CD4-positive, alpha-beta T cell (primary cell): ENCODE measurements around the gene HMMR. TPM values are rescaled to one million over a fixed set of nuclear protein-coding genes. Genes with fewer than 3 reads are reported as not detected.

Experiments
- ATAC-seq: fragments of 200-7000 bp; cut with Tn5 transposase; one replicate; pipeline ENCODE4 v1.10.0; 2022; ENCODE audit warnings: mild to moderate bottlenecking; ENCODE audit not compliant: poor library complexity
- CTCF ChIA-PET: fragments of 350-600 bp; sonication (Branson Sonifier 250); formaldehyde crosslinking; loops from one replicate; lab custom pipeline; 2021; ENCODE audit warnings: antibody characterized with exemption, inconsistent platforms; lab: Charles Lee
- POLR2A ChIA-PET: fragments of 350-600 bp; sonication (Branson Sonifier 250); formaldehyde crosslinking; loops from one replicate; lab custom pipeline; 2021; ENCODE audit warnings: antibody characterized with exemption, inconsistent platforms; lab: Charles Lee
- DNase-seq, 14 experiments: peaks; one replicate each; pipeline ENCODE4 v3.0.0-alpha.2; 2013 to 2020; ENCODE audit warnings: mixed read lengths in 2 of 14
- H3K27ac ChIP-seq, 2 donors: one replicate each; pipeline versions ENCODE4 v1.5.1 to v1.7.0; 2013; ENCODE audit warnings: low read length in 2 of 2, low read depth in 1 of 2, mild to moderate bottlenecking in 1 of 2
- H3K27me3 ChIP-seq, 2 experiments: 1 replicate in 1 of 2; 2 replicates in 1 of 2; pipeline versions ENCODE4 v1.6.1 to v1.7.0; 2013; ENCODE audit warnings: low read length in 2 of 2, control low read depth in 1 of 2, mild to moderate bottlenecking in 1 of 2, moderate library complexity in 1 of 2; ENCODE audit not compliant: insufficient read depth in 2 of 2, control insufficient read depth in 1 of 2
- H3K36me3 ChIP-seq: one replicate; pipeline ENCODE4 v1.6.1; 2013; ENCODE audit warnings: low read length, control low read depth; ENCODE audit not compliant: insufficient read depth
- H3K4me1 ChIP-seq: one replicate; pipeline ENCODE4 v1.6.1; 2013; ENCODE audit warnings: low read length, control low read depth; ENCODE audit not compliant: insufficient read depth
- H3K4me3 ChIP-seq: one replicate; pipeline ENCODE4 v1.5.1; 2013; ENCODE audit warnings: mild to moderate bottlenecking, low read length, moderate library complexity
- H3K9me3 ChIP-seq, 2 experiments: 1 replicate in 1 of 2; 2 replicates in 1 of 2; pipeline versions ENCODE4 v1.6.1 to v1.7.0; 2013; ENCODE audit warnings: low read length in 2 of 2, mild to moderate bottlenecking in 2 of 2, control low read depth in 1 of 2, moderate library complexity in 1 of 2; ENCODE audit not compliant: control insufficient read depth in 1 of 2, insufficient read depth in 1 of 2
- H3K27ac Mint-ChIP-seq: one replicate; pipeline ENCODE4 v1.8.0; 2020; ENCODE audit warnings: mixed read lengths
- H3K27me3 Mint-ChIP-seq: one replicate; pipeline ENCODE4 v1.8.0; 2021; ENCODE audit warnings: mixed read lengths
- H3K36me3 Mint-ChIP-seq: one replicate; pipeline ENCODE4 v1.8.0; 2021; ENCODE audit warnings: low read depth, mixed read lengths
- H3K4me1 Mint-ChIP-seq: one replicate; pipeline ENCODE4 v1.8.0; 2021; ENCODE audit warnings: low read depth, mixed read lengths
- H3K4me3 Mint-ChIP-seq: one replicate; pipeline ENCODE4 v1.8.0; 2020; ENCODE audit warnings: mild to moderate bottlenecking, mixed read lengths
- H3K9me3 Mint-ChIP-seq: one replicate; pipeline ENCODE4 v1.8.0; 2020; ENCODE audit warnings: mixed read lengths
- intact Hi-C, 2 experiments: fragments of 100-400 bp; cut with DNase I in 1 of 2; cut with micrococcal nuclease in 1 of 2; formaldehyde crosslinking; loops; one replicate each; pipeline versions ENCODE4 v1.15.1 to v1.9.0; 2023 to 2025; cut with DNase I, micrococcal nuclease
- total RNA-seq, 174 experiments: library from RNA in 2 of 174; stranded (reverse) in 2 of 174; gene quantifications; one replicate each; pipeline ENCODE4 v1.2.3 and lab custom pipeline; 2021 to 2026
- TF ChIP-seq, protein P1 (sequence below): fragments of 200-600 bp; IDR thresholded peaks from one replicate; pipeline ENCODE4 v1.8.0; 2022; ENCODE audit warnings: antibody characterized with exemption, mild to moderate bottlenecking

Gene HMMR
- total RNA-seq, 2 experiments from 2014 or later: 0.42 to 0.74 TPM

GRCh38 chr5:163445345-163445744 lies 15.1 kb upstream of the HMMR start:
- no peaks in the 10 kb centered on the region for H3K27me3 ChIP-seq
- ChIA-PET CTCF (no interaction called here), POLR2A (no interaction called here)
- intact Hi-C loops: no loop called here
- H3K4me3 ChIP-seq: no peak overlapping the region
- DNase-seq (no peak), ATAC-seq (no peak)
- H3K36me3 ChIP-seq: peaks cover 62% of the 10 kb centered on the region
- H3K9me3 ChIP-seq: no peaks in the 10 kb centered on the region
- no peak overlapping the region for H3K4me3 Mint-ChIP-seq
- no peak overlapping the region for H3K27ac Mint-ChIP-seq
- TF ChIP-seq, protein P1, sequence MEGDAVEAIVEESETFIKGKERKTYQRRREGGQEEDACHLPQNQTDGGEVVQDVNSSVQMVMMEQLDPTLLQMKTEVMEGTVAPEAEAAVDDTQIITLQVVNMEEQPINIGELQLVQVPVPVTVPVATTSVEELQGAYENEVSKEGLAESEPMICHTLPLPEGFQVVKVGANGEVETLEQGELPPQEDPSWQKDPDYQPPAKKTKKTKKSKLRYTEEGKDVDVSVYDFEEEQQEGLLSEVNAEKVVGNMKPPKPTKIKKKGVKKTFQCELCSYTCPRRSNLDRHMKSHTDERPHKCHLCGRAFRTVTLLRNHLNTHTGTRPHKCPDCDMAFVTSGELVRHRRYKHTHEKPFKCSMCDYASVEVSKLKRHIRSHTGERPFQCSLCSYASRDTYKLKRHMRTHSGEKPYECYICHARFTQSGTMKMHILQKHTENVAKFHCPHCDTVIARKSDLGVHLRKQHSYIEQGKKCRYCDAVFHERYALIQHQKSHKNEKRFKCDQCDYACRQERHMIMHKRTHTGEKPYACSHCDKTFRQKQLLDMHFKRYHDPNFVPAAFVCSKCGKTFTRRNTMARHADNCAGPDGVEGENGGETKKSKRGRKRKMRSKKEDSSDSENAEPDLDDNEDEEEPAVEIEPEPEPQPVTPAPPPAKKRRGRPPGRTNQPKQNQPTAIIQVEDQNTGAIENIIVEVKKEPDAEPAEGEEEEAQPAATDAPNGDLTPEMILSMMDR: no peak
- no peaks in the 10 kb centered on the region for H3K9me3 Mint-ChIP-seq
- no peak overlapping the region for H3K27ac ChIP-seq
- no peaks in the 10 kb centered on the region for H3K4me1 ChIP-seq
- H3K27me3 Mint-ChIP-seq: no peaks in the 10 kb centered on the region
- peaks cover 85% of the 10 kb centered on the region for H3K36me3 Mint-ChIP-seq
- H3K4me1 Mint-ChIP-seq: peaks cover 9% of the 10 kb centered on the region

GRCh38 chr5:163447191-163447590 lies 13.2 kb upstream of the HMMR start:
- ChIA-PET POLR2A (interaction anchor here (4.1 kb wide), 1 partner anchor 13 kb away, joined by 16 read pairs; the partner anchor contains the start of genes HMMR and NUDCD2), CTCF (interaction anchor here (0.7 to 1.8 kb wide), 2 partner anchors 9 to 12 kb away, joined by 3 to 4 read pairs; partner anchors contain the start of gene CCNG1)
- TF ChIP-seq, protein P1: no peak
- no peaks in the 10 kb centered on the region for H3K27me3 ChIP-seq
- H3K9me3 Mint-ChIP-seq: no peaks in the 10 kb centered on the region
- peaks cover 87% of the 10 kb centered on the region for H3K36me3 Mint-ChIP-seq
- H3K4me1 Mint-ChIP-seq: no peaks in the 10 kb centered on the region
- intact Hi-C loops: no loop called here
- no peaks in the 10 kb centered on the region for H3K4me1 ChIP-seq
- ATAC-seq (no peak), DNase-seq (no peak)
- no peaks in the 10 kb centered on the region for H3K9me3 ChIP-seq
- H3K4me3 ChIP-seq: no peak overlapping the region
- no peak overlapping the region for H3K27ac ChIP-seq
- no peak overlapping the region for H3K4me3 Mint-ChIP-seq
- no peak overlapping the region for H3K27ac Mint-ChIP-seq
- H3K27me3 Mint-ChIP-seq: no peaks in the 10 kb centered on the region
- peaks cover 59% of the 10 kb centered on the region for H3K36me3 ChIP-seq

- H3K27me3 Mint-ChIP-seq: no peaks in the 10 kb centered on the region
- no peak overlapping the region for H3K27ac ChIP-seq
- no peaks in the 10 kb centered on the region for H3K9me3 Mint-ChIP-seq
- H3K36me3 ChIP-seq: peaks cover 58% of the 10 kb centered on the region
- H3K9me3 ChIP-seq: no peaks in the 10 kb centered on the region
- ATAC-seq (no peak), DNase-seq (no peak)
- no peaks in the 10 kb centered on the region for H3K4me1 Mint-ChIP-seq
- TF ChIP-seq, protein P1: no peak
- no peaks in the 10 kb centered on the region for H3K27me3 ChIP-seq
- CTCF ChIA-PET: interaction anchor here (0.7 to 1.8 kb wide), 3 partner anchors 10 to 12 kb away, joined by 3 to 6 read pairs (median 4); partner anchors contain the start of genes CCNG1 and NUDCD2
- POLR2A ChIA-PET: interaction anchor here (4.1 kb wide), 1 partner anchor 12 kb away, joined by 16 read pairs; the partner anchor contains the start of genes HMMR and NUDCD2
- no peak overlapping the region for H3K27ac Mint-ChIP-seq
- H3K4me3 ChIP-seq: no peak overlapping the region
- H3K36me3 Mint-ChIP-seq: peaks cover 86% of the 10 kb centered on the region
- H3K4me1 ChIP-seq: no peaks in the 10 kb centered on the region
- intact Hi-C loops: no loop called here
- H3K4me3 Mint-ChIP-seq: no peak overlapping the region
These were observed 12.6 kb upstream of the HMMR start for GRCh38 chr5:163447875-163448274.
